ENCODE results near the gene CCDC91. TPM values are rescaled to one million over a fixed set of nuclear protein-coding genes. Genes with fewer than 3 reads are reported as not detected.

Gene CCDC91
- total and polyA plus RNA-seq, 8 donors = 15.0 to 27.0 (median 19.1) TPM

DNA sequence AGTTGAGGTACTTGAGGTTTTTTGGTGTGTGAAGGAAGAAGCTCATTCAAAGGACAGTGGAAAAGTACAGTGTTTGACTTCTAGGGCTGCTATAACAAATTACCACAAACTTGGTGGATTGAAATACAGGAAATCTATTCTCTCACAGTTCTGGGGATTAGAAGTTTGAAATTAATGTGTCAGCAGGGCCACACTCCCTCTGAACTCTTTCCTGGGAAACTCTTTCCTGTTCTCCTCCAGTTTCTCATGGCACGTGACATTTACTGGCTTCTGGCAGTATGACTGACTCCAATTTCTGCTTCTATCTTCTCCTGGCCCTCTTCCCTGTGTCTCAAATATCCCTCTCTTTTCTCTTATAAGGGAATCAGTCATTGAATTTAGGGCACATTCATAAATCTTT, 160.2 kb downstream of the CCDC91 start:
- Histone ChIP-seq H3K9me3 (no peaks in the 10 kb centered on the region), H3K4me1 (no peaks in the 10 kb centered on the region), H3K27me3 (no peaks in the 10 kb centered on the region), H3K36me3 (peaks cover 0 to 7% (median 0%) of the 10 kb centered on the region in 3 donors), H3K4me3 (no peak overlapping the region), H3K27ac (no peak overlapping the region)
- ATAC-seq (no peak), DNase-seq (no peak), FAIRE-seq (no peak)
- 88 to 93% methylated on average over 1 of the region's 1 CpG for WGBS, 2 donors
- TF ChIP-seq, protein P1, sequence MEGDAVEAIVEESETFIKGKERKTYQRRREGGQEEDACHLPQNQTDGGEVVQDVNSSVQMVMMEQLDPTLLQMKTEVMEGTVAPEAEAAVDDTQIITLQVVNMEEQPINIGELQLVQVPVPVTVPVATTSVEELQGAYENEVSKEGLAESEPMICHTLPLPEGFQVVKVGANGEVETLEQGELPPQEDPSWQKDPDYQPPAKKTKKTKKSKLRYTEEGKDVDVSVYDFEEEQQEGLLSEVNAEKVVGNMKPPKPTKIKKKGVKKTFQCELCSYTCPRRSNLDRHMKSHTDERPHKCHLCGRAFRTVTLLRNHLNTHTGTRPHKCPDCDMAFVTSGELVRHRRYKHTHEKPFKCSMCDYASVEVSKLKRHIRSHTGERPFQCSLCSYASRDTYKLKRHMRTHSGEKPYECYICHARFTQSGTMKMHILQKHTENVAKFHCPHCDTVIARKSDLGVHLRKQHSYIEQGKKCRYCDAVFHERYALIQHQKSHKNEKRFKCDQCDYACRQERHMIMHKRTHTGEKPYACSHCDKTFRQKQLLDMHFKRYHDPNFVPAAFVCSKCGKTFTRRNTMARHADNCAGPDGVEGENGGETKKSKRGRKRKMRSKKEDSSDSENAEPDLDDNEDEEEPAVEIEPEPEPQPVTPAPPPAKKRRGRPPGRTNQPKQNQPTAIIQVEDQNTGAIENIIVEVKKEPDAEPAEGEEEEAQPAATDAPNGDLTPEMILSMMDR (IDR thresholded peaks at IDR 0.05) = no peak
- intact Hi-C loops (cut with DNase I) = no loop called here

DNA sequence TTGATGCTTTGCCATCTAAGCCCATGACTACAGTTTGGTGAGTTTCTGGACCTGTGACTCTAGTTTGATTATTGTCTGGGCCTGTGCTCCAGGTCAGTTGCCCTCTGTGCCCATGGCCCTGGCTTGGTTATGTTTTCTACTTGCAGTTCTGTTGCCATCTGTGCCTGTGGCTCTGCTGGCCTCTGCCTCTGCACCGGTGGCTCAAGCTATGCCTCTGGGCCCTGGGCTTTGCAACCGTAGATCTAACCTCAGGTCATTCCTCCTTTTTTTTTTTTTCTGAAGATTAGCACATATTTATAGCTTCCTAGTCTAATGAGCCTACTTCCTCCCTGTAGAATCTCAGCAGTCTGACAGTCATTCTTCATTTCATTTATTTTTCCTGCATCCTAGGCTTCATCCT, 161.2 kb downstream of the CCDC91 start:
- no peaks in the 10 kb centered on the region for H3K4me1 ChIP-seq
- 96 to 100% methylated on average over 2 of the region's 2 CpGs for WGBS, 2 donors
- intact Hi-C loops (cut with DNase I) = no loop called here
- no peaks in the 10 kb centered on the region for H3K27me3 ChIP-seq
- no peak for ATAC-seq
- DNase-seq = no peak
- no peaks in the 10 kb centered on the region for H3K9me3 ChIP-seq
- peaks cover 0 to 7% (median 0%) of the 10 kb centered on the region in 3 donors for H3K36me3 ChIP-seq
- FAIRE-seq = no peak
- no peak overlapping the region for H3K4me3 ChIP-seq
- TF ChIP-seq, protein P1 (IDR thresholded peaks at IDR 0.05) = no peak
- H3K27ac ChIP-seq = no peak overlapping the region

DNA sequence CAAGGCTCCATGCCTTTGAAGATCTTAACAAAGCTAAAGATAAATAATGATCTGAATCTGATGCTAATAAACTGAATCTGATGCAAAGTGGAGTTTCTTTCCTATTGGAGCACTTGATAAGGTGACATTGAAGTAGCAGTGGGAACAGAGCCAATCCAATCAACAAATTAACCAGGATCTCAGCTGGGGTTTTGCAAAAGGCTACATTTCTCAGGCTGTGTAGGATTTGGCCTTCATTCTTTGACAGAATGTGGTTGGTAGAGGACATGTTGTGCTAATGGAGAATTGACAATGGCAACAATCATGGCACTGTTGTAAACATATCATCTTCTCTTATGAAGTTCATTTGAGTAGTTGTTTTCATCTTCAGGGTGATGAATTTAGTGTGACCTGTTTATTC, 164.9 kb downstream of the CCDC91 start:
- DNase-seq (no peak), ATAC-seq (no peak), FAIRE-seq (no peak)
- no peaks in the 10 kb centered on the region for H3K9me3 ChIP-seq
- TF ChIP-seq, protein P1 (IDR thresholded peaks at IDR 0.05) = no peak
- H3K4me3 ChIP-seq = no peak overlapping the region
- no peaks in the 10 kb centered on the region for H3K4me1 ChIP-seq
- peaks cover 0 to 7% (median 0%) of the 10 kb centered on the region in 3 donors for H3K36me3 ChIP-seq
- no peaks in the 10 kb centered on the region for H3K27me3 ChIP-seq
- intact Hi-C loops (cut with DNase I) = no loop called here
- no peak overlapping the region for H3K27ac ChIP-seq

DNA sequence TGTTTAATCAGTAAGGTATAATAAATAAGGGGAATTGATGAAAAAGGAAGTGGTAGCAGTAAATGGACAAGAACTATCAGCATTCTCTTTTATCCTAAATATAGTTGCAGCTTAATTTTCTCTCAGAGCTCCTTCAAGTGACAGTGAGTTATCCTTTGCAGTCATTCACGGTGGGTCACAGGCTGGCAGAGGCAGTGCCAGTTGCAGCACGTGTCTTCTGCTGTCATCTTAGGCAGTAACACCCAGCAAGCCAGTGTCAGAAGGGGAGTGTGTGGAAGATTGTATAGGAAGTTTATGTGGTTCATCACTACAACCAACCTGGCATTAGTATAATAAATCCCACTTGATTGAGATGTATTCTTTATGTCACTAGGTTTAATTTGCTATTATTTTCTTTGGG, 170.0 kb downstream of the CCDC91 start:
- Histone ChIP-seq H3K4me1 (no peaks in the 10 kb centered on the region), H3K36me3 (no peaks in the 10 kb centered on the region), H3K27me3 (no peaks in the 10 kb centered on the region), H3K27ac (no peak overlapping the region), H3K9me3 (no peaks in the 10 kb centered on the region), H3K4me3 (no peak overlapping the region)
- TF ChIP-seq, protein P1 (IDR thresholded peaks at IDR 0.05) = no peak
- DNase-seq (no peak), FAIRE-seq (no peak), ATAC-seq (no peak)
- intact Hi-C loops (cut with DNase I) = no loop called here
- WGBS, 2 donors = 85 to 86% methylated on average over 2 of the region's 2 CpGs

DNA sequence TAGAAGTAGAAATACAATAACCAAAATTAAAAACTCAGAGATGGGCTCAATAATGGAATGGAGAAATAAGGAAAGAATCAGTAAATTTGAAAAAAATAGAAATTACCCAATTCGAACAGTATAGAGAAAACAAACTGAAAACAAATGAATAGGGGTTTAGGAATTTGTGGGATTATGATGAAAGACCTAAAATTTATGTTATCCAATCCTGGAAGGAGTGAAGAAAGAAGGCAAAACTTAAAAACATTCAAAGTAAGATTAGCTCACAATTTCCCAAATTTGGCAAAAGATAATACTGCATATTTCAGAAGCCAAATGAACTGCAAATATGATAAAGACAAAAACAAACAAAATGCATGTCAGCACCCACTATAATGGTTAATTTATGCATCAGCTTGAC, 177.1 kb downstream of the CCDC91 start:
- Histone ChIP-seq H3K4me3 (no peak overlapping the region), H3K4me1 (no peaks in the 10 kb centered on the region), H3K9me3 (no peaks in the 10 kb centered on the region), H3K27me3 (no peaks in the 10 kb centered on the region), H3K27ac (no peak overlapping the region), H3K36me3 (no peaks in the 10 kb centered on the region)
- 94 to 95% methylated on average over 1 of the region's 1 CpG for WGBS, 2 donors
- TF ChIP-seq, protein P1 (IDR thresholded peaks at IDR 0.05) = no peak
- no peak for FAIRE-seq
- no peak for ATAC-seq
- DNase-seq = no peak
- intact Hi-C loops (cut with DNase I) = no loop called here

Data from pancreas (tissue), 10 donors.